Activated CD4-positive, alpha-beta T cell treated with anti-CD3 and anti-CD28 coated beads for 48 hours (primary cell): ENCODE results near the gene KDM5A.
"Not testable (repeated sequence)": the region's sequence is repeated elsewhere in the genome, so short reads cannot be mapped to it uniquely, and the experiment has no call there.

Experiments used
- DNase-seq: peaks from one replicate; pipeline ENCODE4 v3.0.0-alpha.2; 2020

KDM5A gene

DNA sequence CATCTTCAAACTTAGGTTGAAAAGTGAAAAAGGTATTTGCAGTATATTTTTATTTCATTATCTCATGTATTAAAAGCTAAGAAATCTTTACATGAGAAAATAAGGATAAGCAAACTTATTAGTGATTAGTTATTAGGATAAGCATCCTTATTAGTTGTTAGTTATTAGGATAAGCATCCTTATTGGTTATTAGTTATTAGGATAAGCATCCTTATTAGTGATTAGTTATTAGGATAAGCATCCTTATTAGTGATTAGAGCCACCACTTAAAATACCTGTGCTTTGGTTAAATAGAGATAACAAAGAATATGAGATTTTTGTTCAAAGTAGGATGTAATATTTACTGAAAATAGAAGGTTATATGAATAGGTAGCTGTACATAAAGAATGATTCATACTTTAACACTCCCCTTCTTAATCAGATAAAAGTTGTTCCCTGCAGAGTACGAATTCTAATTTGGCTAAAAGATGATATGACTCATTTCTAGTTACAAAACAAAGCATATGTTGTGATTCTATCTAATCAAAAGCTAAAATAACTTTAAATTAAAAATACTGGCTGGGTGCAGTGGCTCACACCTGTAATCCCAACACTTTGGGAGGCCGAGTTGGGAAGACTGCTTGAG lies 56.4 kb downstream of the KDM5A start:
- no peak for DNase-seq

DNA sequence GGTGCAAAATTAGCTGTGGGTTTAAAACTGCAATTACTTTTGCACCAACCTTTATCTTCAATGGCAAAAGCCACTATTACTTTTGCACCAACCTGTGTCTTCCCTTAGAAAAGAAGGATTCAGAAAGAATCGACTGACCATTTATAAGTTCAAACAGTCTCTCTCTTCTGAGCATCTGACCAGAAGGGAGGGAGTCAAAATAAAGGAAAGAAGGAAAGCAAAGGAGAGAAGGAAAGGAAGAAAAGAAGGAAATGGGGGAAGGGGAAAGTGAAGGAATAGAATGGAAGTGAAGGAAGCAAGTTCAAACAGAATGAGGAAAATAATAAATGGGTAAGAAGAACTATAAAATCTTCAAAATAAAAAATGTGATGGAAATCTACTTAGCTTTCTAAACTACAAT lies 57.8 kb downstream of the KDM5A start:
- no peak for DNase-seq

DNA sequence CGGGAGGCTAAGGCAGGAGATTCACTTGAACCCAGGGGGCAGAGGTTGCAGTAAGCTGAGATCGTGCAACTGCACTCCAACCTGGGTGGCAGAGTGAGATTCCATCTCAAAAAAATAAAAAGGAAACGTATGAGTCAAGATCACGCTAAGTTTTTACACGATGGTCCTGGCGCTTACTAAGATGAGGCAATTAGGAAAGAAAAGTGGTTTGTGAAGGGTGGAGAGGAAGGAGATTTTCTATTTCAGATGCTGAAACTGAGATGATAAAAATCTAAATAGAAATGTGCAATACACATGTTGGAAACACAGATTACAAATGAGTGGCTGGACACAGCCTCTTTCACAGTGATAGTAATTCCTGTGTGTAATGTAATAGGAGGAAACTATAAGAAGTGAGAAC lies 63.2 kb downstream of the KDM5A start:
- no peak for DNase-seq

DNA sequence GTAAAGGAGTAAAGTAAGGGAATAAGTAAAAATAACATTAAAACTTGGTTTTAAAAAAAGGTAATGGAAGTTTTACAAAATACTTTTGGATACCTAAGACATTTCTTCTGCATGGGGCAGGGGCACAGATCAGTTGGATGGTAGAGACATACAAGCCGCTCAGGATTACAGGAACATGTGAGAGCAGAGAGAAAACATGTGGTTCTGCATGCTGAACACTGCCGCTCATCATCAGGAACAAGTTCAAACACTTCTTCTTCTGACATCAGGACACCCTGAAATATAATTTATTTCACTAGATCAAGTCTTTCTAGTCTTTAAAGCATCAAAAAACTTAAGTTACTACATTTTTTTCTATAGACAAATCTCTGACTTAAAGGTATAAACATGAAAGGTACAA lies 65.6 kb downstream of the KDM5A start:
- DNase-seq: no peak

DNA sequence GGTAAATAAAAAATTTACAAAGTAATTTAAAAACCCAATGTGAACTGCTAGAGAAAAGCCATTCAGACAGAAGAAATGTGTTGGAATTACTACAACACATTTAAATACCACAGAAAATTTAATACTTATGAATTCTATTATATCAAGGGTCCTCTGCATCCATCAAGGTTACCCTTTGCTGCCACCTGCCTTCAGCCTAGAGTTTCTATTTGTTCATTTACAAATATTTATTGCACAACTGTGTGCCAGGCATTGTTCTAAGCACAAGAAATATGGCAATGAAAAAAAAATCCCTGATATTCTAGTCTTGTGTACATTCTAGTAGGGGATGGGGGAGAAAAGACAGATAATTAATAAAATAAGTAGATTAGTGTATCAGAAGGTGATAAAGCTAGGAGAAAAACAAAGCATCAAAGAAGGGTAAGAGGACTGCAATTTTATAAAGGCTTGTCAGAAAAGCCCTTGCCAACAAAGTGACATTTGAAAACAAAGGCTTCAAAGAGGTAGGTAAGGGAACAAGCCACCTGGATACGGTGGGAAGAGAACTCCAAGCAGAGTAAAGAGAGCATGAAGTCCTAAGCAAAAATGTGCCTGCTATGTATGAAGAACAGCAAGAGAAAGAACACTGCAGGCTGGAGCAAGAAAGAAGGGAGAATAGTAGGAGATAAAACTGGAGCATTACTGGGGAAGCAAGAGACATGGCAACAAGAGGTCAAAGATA lies 67.4 kb downstream of the KDM5A start:
- DNase-seq: no peak

DNA sequence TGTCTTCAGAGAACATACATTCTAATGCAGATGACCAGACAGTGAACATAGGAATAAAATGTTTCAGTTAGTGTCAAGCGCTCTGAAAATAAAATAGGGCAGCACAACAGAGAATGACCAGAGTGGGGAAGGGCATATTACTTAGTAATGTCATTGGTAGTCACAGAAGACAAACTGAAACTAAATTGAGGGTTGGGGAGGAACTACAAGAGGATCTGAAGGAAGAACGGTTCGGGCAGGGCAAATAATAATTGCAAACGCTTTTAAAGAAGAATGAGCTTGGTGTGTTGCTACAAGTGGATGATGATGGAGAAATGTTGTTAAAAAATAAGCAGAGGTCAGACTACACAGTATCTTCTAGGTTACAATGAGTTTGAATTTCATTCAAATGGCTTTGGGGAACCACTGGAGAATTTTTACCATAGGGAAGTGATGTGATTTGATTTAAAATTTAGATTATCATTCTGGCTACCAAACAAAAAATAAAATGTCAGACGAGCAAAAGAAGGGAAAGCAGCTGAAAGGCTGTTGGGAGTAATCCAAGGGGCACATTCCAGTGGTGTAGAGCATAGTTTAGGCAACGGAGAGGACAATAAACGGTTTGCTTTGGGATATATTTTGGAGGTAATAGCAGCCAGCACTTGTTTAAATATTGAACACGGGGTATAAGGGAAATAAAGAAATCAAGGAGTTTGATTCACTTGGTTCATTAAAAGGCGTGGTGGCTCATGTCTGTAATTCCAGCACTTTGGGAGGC lies 70.2 kb downstream of the KDM5A start:
- no peak for DNase-seq

DNA sequence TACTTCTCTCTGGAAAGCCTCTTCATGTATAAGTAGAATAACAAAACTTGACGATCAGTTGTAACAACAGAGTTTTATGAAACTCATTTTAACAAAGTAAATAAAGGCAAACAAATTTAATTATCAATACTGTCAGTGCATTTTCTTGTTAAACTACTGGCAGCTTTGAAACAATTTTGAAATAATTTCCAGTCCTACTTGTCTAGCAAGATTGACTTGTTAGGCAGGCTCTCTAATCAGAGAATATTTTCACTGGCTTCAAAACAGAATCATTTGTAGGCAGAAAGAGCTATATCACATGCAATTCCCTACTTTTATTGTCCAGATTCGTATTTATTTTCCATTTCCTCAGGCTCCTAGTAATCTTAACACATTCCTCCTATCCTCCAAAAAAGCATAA lies 80.6 kb downstream of the KDM5A start:
- no peak for DNase-seq

DNA sequence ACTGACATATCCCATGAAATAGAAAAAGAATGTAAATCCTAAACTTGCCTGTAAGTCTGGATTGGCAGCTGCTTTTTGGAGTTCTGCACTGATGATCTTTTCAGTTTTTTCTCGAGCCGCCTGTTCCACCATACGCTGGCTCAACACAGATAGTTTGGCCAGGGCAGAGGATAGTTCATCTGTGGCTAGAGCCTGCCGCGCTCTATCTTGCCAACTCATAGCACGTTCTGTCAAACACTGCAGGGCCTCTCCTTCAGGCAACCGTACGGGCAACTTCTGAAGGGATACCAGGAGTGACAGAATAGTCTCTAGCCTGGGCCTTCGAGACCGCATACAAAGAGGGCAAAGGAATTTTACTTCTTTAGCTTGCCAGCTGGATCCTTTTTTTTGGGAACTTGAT lies 81.7 kb downstream of the KDM5A start:
- DNase-seq: no peak

DNA sequence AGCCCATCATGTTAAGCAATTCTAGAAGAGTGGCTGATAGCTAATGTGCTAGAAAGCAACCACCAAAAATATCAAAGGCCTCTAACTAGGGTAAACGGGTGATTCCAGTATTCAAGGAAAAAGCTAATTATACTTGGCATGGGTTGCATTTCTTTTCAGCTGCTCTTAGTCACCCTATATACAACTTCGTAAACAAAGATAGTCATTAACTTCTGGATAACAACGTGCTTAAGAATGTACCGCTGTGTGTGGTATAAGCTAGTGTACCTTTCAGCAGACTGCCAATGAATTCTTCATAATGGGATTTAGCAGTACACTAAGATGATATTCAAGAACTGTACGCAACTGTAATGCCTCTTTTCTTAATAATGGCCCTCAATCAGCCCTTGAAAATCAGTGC lies 84.3 kb downstream of the KDM5A start:
- no peak for DNase-seq

DNA sequence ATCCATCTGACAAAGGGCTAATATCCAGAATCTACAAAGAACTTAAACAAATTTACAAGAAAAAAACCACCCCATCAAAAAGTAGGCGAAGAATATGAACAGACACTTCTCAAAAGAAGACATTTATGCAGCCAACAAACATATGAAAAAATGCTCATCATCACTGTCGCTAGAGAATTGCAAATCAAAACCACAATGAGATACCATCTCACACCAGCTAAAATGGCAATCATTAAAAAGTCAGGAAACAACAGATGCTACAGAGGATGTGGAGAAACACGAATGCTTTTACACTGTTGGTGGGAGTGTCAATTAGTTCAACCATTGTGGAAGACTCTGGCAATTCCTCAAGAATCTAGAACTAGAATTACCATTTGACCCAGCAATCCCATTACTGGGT lies 86.4 kb downstream of the KDM5A start:
- not testable (repeated sequence) for DNase-seq

DNA sequence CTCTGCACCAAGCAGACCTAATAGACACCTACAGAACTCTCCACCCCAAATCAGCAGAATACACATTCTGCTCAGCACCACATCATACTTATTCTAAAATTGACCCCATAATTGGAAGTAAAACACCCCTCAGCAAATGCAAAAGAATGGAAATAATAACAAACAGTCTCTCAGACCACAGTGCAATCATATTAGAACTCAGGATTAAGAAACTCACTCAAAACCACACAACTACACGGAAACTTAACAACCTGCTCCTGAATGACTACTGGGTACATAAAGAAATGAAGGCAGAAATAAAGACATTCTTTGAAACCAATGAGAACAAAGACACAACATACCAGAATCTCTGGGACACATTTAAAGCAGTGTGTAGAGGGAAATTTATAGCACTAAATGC lies 89.0 kb downstream of the KDM5A start:
- DNase-seq: not testable (repeated sequence)

DNA sequence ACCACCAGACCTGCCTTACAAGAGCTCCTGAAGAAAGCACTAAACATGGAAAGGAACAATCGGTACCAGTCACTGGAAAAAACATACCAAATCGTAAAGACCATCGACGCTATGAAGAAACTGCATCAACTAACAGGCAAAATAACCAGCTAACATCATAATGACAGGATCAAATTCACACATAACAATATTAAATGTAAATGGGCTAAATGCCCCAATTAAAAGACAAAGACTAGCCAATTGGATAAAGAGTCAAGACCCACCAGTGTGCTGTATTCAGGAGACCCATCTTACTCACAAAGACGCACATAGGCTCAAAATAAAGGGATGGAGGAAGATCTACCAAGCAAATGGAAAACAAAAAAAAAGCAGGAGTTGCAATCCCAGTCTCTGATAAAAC lies 89.6 kb downstream of the KDM5A start:
- not testable (repeated sequence) for DNase-seq

DNA sequence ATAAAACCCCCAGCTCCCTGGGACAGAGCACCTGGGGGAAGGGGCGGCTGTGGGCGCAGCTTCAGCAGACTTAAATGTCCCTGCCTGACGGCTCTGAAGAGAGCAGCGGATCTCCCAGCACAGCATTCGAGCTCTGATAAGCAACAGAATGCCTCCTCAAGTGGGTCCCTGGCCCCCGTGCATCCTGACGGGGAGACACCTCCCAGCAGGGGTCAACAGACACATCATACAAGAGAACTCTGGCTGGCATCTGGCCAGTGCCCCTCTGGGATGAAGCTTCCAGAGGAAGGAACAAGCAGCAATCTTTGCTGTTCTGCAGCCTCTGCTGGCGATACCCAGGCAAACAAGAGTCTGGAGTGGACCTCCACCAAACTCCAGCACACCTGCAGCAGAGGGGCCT lies 91.1 kb downstream of the KDM5A start:
- not testable (repeated sequence) for DNase-seq

DNA sequence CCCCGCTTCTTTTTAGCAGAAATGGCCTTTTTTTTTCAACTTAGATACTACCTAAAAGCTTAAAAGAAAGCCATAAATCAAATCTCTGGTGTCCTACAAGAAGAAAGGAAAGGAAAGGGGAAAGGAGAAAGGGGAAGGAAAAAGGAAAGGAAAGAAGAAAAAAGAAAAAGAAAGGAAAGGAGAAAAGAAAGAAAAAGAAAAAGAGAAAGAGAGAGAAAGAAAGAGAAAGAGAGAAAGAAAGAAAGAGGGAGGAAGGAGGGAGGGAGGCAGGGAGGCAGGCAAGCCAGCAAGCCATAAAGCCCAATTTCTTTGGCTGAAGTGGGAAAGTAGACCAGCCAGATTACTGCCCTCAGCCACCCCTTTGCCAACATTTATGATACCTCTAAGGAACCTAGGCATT lies 94.0 kb downstream of the KDM5A start:
- DNase-seq: no peak

DNA sequence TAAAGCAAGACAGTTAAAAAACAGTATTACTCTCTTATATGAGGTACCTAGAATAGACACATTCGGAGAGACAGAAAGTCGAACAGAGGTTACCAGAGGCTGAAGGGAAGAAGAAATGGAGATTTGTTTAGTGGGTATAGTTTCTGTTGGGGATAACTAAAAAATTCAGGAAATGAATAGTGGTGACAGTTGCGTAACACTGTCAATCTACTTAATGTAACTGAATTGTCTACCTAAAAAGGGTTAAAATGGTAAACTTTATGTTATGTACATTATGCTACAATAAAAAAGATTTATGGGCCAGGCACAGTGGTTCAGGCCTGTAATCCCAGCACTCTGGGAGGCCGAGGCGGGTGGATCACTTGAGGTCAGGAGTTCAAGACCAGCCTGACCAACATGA lies 95.9 kb downstream of the KDM5A start:
- DNase-seq: no peak

DNA sequence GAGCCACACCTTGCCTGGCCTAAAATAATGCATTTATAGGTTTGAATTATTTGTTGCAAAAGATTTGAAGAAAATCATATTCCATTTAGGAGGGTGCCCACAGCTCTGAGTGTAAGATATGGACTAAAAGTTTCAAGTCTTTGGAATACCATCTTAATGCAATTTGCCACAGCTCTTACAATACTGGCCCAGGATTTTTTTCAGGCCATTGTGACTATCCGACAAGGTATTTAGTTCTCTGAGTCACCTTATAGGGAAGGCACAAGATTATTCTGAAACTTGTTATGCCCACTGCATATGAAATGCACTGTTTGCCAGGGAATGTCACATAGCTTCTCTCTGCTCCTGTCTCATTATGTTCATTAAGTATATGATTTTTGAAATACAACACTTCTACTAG lies 96.9 kb downstream of the KDM5A start:
- DNase-seq: no peak

DNA sequence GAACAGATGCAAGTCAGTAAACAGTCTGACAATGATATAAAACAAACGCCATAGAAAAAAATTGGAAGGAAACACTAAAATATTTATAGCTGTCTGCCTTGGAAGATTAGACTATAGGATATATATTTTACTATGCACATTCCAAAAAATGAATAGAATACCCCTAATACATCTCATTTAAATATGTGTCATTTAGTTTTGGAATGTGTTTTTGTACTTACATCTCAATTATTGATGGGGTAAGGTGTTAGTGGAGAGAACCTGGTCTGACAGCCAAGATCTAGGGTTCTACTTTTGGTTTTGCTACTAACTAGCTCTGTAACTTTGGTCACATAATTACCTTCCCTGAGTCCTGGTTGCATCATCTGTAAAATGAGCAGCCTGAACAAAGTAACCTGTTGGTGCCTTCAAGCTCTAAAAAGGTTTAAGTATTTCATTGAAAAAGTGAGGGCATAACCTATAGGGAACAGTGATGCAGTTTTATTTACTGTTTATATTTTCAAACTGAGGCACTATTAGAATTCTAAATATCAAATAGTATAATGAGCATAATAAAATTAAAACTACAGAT lies 97.9 kb downstream of the KDM5A start:
- no peak for DNase-seq

DNA sequence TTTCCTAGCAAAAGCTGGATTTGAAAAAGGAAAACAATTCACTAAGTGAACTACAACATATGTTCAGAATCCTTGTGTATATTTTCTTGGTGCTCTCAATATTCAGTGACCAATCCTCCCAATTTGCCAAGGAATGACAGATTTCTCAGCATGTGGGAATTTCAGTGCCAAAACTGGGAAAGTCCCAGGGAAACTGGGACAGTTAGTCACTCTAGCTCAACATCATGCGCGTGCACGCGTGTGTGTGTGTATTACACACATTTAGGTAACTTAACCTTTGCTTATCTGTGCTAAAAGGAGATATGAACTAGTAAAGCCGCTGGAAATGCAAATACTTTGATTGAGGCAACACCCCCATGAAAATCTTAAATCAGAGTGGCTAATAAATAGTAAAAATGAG lies 100.4 kb downstream of the KDM5A start:
- DNase-seq: no peak

DNA sequence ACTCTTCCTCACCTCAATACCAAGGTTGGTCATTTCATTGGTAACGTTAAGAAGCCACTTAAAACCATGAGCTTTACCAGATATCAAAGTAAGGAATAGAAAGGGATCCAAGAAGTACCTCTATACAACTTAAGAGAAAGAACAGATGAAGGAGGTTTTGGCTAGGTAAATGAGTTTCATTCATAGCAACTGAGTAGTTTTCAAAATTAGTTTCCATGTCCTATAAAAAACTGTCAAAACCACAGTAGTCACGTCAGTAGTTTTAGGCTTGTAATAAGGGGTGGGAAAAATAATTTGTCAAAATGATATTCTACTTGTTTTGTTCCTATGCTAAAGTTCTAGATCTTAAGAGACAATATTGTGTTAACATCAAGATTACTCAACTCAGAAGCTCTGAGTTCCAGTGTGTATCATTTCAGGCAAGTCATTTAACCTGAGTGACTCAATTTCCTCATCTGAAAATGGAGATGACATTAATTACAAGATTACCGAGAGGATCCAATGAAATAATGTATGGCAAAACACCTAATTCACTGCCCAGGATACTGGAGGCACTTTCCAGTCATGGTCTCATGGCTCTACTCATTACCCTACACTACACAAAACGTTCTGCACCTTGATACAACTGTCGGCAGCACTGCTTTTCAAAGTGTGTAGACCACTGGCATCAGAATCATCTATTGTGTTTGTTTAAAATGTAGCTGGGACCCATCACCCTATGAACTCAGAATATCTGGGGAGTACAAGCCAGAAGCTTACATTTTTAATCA lies 102.4 kb downstream of the KDM5A start:
- DNase-seq: no peak

DNA sequence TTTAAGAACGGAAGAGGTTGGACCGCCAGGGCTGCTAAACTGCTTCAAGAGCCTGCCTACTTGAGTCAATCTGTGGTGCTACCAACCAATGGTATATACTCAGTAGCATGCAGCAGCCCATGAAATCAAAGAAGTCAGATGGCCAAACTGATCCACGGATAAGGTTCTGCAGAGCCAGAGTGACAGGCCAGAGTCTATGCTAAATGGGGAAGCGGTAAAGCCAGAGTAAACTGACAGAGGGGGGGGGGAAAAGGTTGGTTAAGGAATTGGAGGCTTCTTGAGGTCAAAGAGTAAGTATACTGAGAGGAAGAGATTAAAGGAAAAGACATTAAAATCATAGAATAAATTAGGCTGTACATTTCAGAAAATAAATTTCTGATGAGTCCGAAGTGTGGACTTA lies 111.1 kb downstream of the KDM5A start:
- DNase-seq: no peak

DNA sequence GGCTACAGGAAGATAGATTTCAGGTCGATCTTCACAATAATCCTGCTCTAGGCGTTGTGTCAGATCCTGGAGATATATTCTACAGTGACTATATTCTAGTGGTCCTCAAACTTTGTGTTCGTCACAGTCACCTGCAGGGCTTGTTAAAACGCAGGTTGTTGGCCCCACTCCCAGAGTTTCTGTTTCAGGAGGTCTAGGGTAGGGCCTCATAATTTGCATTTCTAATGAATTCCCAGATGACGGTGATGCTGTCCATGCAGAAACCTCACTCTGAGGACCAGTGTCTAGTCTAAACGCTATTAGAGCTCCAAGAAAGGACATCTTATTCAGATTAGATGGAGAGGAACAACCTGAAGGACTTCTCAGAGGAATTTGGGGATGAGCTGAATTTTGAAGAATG lies 113.3 kb downstream of the KDM5A start:
- no peak for DNase-seq

DNA sequence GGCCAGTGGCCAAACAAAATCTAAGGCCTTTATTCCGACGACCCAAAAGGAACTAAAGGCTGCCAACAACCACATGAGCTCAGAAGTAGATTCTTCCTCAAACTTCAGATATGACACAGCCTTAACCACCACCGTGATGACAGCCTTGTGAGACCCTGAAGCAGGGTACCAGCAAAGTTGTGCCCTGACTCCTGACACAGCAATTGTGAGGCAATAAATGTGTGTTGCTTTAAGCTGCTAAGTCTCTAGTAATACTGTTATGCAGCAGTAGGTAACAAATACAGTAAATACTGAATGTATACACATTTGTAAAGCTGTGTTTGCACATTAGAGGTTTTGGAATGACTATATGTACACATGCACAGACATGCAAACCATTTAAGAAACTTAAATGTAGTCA lies 115.7 kb downstream of the KDM5A start:
- DNase-seq: no peak

DNA sequence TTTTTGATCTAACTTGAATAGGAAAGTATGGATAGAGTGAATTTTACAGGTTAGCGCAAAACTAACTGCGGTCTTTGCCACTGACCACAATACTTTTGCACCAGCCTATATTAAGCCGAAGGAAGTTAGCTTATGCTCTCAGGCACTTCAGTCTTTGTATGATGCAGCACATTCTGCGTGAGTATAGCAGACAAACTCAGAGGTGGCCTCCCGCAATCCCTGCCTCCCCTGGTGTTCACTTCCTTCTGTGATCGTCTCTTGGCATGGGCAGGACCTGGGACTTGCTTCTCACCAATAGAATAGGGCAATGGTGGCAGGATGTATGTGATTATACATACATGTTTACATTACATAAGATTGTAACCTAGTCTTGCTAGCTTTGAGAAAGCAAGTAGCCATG lies 116.2 kb downstream of the KDM5A start:
- no peak for DNase-seq
